SK-N-SH treated with all-trans-retinoic acid at 6 μM for 48 hours (cell line): ENCODE results near the gene ARID4B.

ENCODE experiments used
- ATAC-seq: fragments of 200-7000 bp; cut with Tn5 transposase; 3 replicates; pipeline ENCODE4 v1.9.1; 2020; ENCODE audit warnings: mild to moderate bottlenecking, moderate library complexity
- BACH2 ChIP-seq: fragments of 250-450 bp; sonication (Bioruptor Pico); IDR thresholded peaks from 2 replicates; pipeline ENCODE4 v1.9.0; 2021; ENCODE audit warnings: mild to moderate bottlenecking, borderline replicate concordance
- CSDC2 ChIP-seq: fragments of 250-450 bp; sonication (Bioruptor Pico); IDR thresholded peaks from 2 replicates; pipeline ENCODE4 v1.5.0; 2020; ENCODE audit warnings: mild to moderate bottlenecking, moderate library complexity
- ESRRG ChIP-seq: fragments of 250-450 bp; sonication (Bioruptor Pico); IDR thresholded peaks from 2 replicates; pipeline ENCODE4 v1.6.1; 2021; ENCODE audit warnings: mild to moderate bottlenecking
- GLIS3 ChIP-seq: fragments of 250-450 bp; sonication (Bioruptor Pico); IDR thresholded peaks from 2 replicates; pipeline ENCODE4 v1.5.0; 2020; ENCODE audit warnings: mild to moderate bottlenecking, moderate library complexity
- OSR1 ChIP-seq: fragments of 250-450 bp; sonication (Bioruptor Pico); IDR thresholded peaks from 2 replicates; pipeline ENCODE4 v1.8.0; 2022; ENCODE audit warnings: moderate library complexity, mild to moderate bottlenecking, inconsistent platforms
- PPARA ChIP-seq: fragments of 250-450 bp; sonication (Bioruptor Pico); IDR thresholded peaks from 2 replicates; pipeline ENCODE4 v1.5.0; 2020; ENCODE audit warnings: mild to moderate bottlenecking, borderline replicate concordance
- RARB ChIP-seq: fragments of 250-450 bp; sonication (Bioruptor Pico); IDR thresholded peaks from 2 replicates; pipeline ENCODE4 v1.8.0; 2021; ENCODE audit warnings: mild to moderate bottlenecking, moderate library complexity
- SNAI2 ChIP-seq: fragments of 250-450 bp; sonication (Bioruptor Pico); IDR thresholded peaks from 2 replicates; pipeline ENCODE4 v1.5.0; 2020; ENCODE audit warnings: mild to moderate bottlenecking, moderate library complexity
- TCF4 ChIP-seq: fragments of 250-450 bp; sonication (Bioruptor Pico); IDR thresholded peaks from 2 replicates; pipeline ENCODE4 v1.8.0; 2021; ENCODE audit warnings: mild to moderate bottlenecking, moderate library complexity, borderline replicate concordance
- ZNF565 ChIP-seq: fragments of 450-650 bp; formaldehyde crosslinking; conservative IDR thresholded peaks from 2 replicates; pipeline ENCODE4 v1.5.0; 2020; ENCODE audit warnings: low read depth, mild to moderate bottlenecking, moderate library complexity
- ZNF70 ChIP-seq: fragments of 450-650 bp; formaldehyde crosslinking; IDR thresholded peaks from 2 replicates; pipeline ENCODE4 v1.5.0; 2020; ENCODE audit warnings: mild to moderate bottlenecking, moderate library complexity
- ZNF8 ChIP-seq: fragments of 450-650 bp; formaldehyde crosslinking; IDR thresholded peaks from 2 replicates; pipeline ENCODE4 v1.5.0; 2020; ENCODE audit warnings: mild to moderate bottlenecking, moderate library complexity
- TF ChIP-seq, protein P1 (sequence below): fragments of 250-450 bp; sonication (Bioruptor Pico); IDR thresholded peaks from 2 replicates; pipeline ENCODE4 v1.8.0; 2021; ENCODE audit warnings: low read depth, mild to moderate bottlenecking, moderate library complexity, borderline replicate concordance
- TF ChIP-seq, protein P2 (sequence below): fragments of 250-450 bp; sonication (Bioruptor Pico); IDR thresholded peaks from 2 replicates; pipeline ENCODE4 v1.5.0; 2020; ENCODE audit warnings: mild to moderate bottlenecking, moderate library complexity

Gene ARID4B

DNA sequence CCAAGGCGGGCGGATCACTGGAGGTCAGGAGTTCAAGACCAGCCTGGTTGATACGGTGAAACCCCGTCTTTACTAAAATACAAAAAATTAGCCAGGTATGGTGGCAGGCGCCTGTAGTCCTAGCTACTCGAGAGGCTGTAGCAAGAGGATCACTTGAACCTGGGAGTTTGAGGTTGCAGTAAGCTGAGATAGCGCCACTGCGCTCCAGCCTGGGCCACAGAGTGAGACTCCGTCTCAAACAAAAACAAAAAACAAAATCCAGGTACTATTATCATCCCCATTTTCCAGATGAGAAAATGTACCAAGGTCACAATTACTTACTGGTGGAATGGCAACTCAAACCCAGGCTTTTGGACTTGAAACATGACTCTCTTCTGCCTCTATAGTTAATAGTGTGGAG, 203.9 kb downstream of the ARID4B start (continued):
- TF ChIP-seq, protein P1, sequence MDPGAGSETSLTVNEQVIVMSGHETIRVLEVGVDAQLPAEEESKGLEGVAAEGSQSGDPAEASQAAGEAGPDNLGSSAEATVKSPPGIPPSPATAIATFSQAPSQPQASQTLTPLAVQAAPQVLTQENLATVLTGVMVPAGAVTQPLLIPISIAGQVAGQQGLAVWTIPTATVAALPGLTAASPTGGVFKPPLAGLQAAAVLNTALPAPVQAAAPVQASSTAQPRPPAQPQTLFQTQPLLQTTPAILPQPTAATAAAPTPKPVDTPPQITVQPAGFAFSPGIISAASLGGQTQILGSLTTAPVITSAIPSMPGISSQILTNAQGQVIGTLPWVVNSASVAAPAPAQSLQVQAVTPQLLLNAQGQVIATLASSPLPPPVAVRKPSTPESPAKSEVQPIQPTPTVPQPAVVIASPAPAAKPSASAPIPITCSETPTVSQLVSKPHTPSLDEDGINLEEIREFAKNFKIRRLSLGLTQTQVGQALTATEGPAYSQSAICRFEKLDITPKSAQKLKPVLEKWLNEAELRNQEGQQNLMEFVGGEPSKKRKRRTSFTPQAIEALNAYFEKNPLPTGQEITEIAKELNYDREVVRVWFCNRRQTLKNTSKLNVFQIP (CRISPR knock-in tag), result no peak
- no peak for TF ChIP-seq ZNF565 (CRISPR knock-in tag)
- TF ChIP-seq OSR1 (CRISPR knock-in tag), result no peak
- no peak for TF ChIP-seq ZNF70 (CRISPR knock-in tag)
- TF ChIP-seq TCF4 (CRISPR knock-in tag), result no peak
- TF ChIP-seq, all 23 proteins: peak for 0

DNA sequence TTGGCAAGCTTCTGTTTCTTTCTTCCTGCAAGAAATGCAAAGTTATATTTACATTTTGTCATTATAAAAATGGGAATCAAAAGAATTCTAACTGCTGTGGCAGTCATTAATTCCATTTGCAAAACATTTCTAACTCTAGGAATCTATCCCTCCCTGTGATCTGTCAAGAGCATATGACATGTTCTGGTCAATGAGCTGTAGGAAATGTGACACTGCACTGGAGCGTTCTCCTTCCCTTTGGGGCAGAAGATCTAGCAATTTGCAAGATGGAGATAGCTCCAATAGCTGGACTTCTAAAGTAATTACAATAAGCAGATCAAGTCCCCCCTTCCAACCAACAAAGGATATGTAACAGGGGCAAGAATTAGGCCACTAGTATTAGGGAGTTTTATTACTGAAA, 205.6 kb downstream of the ARID4B start:
- TF ChIP-seq ESRRG (CRISPR knock-in tag), result no peak
- TF ChIP-seq ZNF565 (CRISPR knock-in tag), result no peak
- TF ChIP-seq, protein P2, sequence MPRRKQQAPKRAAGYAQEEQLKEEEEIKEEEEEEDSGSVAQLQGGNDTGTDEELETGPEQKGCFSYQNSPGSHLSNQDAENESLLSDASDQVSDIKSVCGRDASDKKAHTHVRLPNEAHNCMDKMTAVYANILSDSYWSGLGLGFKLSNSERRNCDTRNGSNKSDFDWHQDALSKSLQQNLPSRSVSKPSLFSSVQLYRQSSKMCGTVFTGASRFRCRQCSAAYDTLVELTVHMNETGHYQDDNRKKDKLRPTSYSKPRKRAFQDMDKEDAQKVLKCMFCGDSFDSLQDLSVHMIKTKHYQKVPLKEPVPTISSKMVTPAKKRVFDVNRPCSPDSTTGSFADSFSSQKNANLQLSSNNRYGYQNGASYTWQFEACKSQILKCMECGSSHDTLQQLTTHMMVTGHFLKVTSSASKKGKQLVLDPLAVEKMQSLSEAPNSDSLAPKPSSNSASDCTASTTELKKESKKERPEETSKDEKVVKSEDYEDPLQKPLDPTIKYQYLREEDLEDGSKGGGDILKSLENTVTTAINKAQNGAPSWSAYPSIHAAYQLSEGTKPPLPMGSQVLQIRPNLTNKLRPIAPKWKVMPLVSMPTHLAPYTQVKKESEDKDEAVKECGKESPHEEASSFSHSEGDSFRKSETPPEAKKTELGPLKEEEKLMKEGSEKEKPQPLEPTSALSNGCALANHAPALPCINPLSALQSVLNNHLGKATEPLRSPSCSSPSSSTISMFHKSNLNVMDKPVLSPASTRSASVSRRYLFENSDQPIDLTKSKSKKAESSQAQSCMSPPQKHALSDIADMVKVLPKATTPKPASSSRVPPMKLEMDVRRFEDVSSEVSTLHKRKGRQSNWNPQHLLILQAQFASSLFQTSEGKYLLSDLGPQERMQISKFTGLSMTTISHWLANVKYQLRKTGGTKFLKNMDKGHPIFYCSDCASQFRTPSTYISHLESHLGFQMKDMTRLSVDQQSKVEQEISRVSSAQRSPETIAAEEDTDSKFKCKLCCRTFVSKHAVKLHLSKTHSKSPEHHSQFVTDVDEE (CRISPR knock-in tag), result no peak
- no peak for TF ChIP-seq SNAI2 (CRISPR knock-in tag)
- no peak for TF ChIP-seq ZNF8 (CRISPR knock-in tag)
- TF ChIP-seq, protein P1 (CRISPR knock-in tag), result no peak
- no peak for TF ChIP-seq RARB (CRISPR knock-in tag)
- TF ChIP-seq BACH2 (CRISPR knock-in tag), result no peak
- TF ChIP-seq CSDC2 (CRISPR knock-in tag), result no peak
- no peak for TF ChIP-seq PPARA (CRISPR knock-in tag)
- no peak for TF ChIP-seq GLIS3 (CRISPR knock-in tag)
- no peak for TF ChIP-seq TCF4 (CRISPR knock-in tag)
- peak; percentile 70 for ATAC-seq
